Keratinocyte (primary cell): ENCODE results near the gene MOB3B. TPM values are rescaled to one million over a fixed set of nuclear protein-coding genes. Genes with fewer than 3 reads are reported as not detected.

Source experiments
- DNase-seq: peaks from one replicate; pipeline ENCODE4 v3.0.0-alpha.2; 2011; ENCODE audit warnings: low read depth, missing footprints, low spot score
- FAIRE-seq: peaks from 2 replicates; lab custom pipeline; 2011; peaks lifted over from hg19 to GRCh38; lab: Jason Lieb, UNC
- H2AFZ ChIP-seq: 2 replicates; pipeline ENCODE4 v1.6.0; 2012; ENCODE audit warnings: low read length, control low read depth, inconsistent platforms; ENCODE audit not compliant: control insufficient read depth
- H3K27ac ChIP-seq: 2 replicates; pipeline ENCODE4 v1.5.1; 2011; ENCODE audit warnings: low read length; ENCODE audit not compliant: control insufficient read depth, insufficient read depth
- H3K27me3 ChIP-seq: 3 replicates; pipeline ENCODE4 v1.6.0; 2011; ENCODE audit warnings: low read length; ENCODE audit not compliant: control insufficient read depth, insufficient read depth; ENCODE audit errors: extremely low read depth
- H3K36me3 ChIP-seq, 2 experiments: 2 replicates in 1 of 2; 3 replicates in 1 of 2; pipeline ENCODE4 v1.5.1; 2011; ENCODE audit warnings: low read length in 2 of 2, mild to moderate bottlenecking in 1 of 2; ENCODE audit not compliant: control insufficient read depth in 2 of 2, insufficient read depth in 2 of 2; ENCODE audit errors: extremely low read depth in 1 of 2
- H3K4me1 ChIP-seq: 3 replicates; pipeline ENCODE4 v1.5.1; 2011; ENCODE audit warnings: low read length; ENCODE audit not compliant: control insufficient read depth, insufficient read depth; ENCODE audit errors: extremely low read depth
- H3K4me2 ChIP-seq: 3 replicates; pipeline ENCODE4 v1.6.0; 2011; ENCODE audit warnings: low read depth, low read length; ENCODE audit not compliant: control insufficient read depth, insufficient read depth; ENCODE audit errors: extremely low read depth
- H3K4me3 ChIP-seq, 3 experiments: fragments of 200-600 bp in 1 of 3; sonication (generic) in 1 of 3; 2 replicates in 2 of 3; 3 replicates in 1 of 3; pipeline ENCODE4 v1.5.1; 2011 to 2016; ENCODE audit warnings: low read length in 3 of 3, mild to moderate bottlenecking in 3 of 3, control low read depth in 2 of 3, inconsistent platforms in 1 of 3, low read depth in 1 of 3, mixed read lengths in 1 of 3, mixed run types in 1 of 3, moderate library complexity in 1 of 3; ENCODE audit not compliant: control insufficient read depth in 2 of 3, insufficient read depth in 2 of 3; ENCODE audit errors: extremely low read depth in 1 of 3
- H3K79me2 ChIP-seq: 2 replicates; pipeline ENCODE4 v1.6.0; 2012; ENCODE audit warnings: low read length; ENCODE audit not compliant: control insufficient read depth, insufficient read depth
- H3K9ac ChIP-seq: 3 replicates; pipeline ENCODE4 v1.6.0; 2011; ENCODE audit warnings: low read length; ENCODE audit not compliant: control insufficient read depth, insufficient read depth; ENCODE audit errors: extremely low read depth
- H3K9me1 ChIP-seq: 3 replicates; pipeline ENCODE4 v1.6.0; 2011; ENCODE audit warnings: low read length; ENCODE audit not compliant: control insufficient read depth, insufficient read depth; ENCODE audit errors: extremely low read depth
- H3K9me3 ChIP-seq: 2 replicates; pipeline ENCODE4 v1.5.1; 2012; ENCODE audit warnings: low read depth, low read length; ENCODE audit not compliant: control insufficient read depth
- H4K20me1 ChIP-seq: 3 replicates; pipeline ENCODE4 v1.6.0; 2011; ENCODE audit warnings: low read length; ENCODE audit not compliant: control insufficient read depth, insufficient read depth; ENCODE audit errors: extremely low read depth
- EZH2 ChIP-seq: IDR thresholded peaks from one replicate; pipeline ENCODE4 v1.6.1; 2012; ENCODE audit warnings: inconsistent platforms, mild to moderate bottlenecking, low read length, moderate library complexity
- dilution Hi-C: fragments of 300-500 bp; cut with MboI; formaldehyde crosslinking; loops from one replicate; pipeline ENCODE4 v1.7.0; 2020; ENCODE audit warnings: low sequenced_read_pairs; ENCODE audit not compliant: extremely low pct_ligation_motif_present
- polyA plus RNA-seq, 5 experiments: library from polyadenylated mRNA; depleted of rRNA in 3 of 5; stranded (reverse) in 3 of 5; stranded (forward) in 1 of 5; unstranded in 1 of 5; fragments of >200 nt; gene quantifications; 1 replicate in 1 of 5; 2 replicates in 3 of 5; 3 replicates in 1 of 5; pipeline versions ENCODE4 v1.2.1 to v1.2.3, GENCODE V29; 2011 to 2012; ENCODE audit warnings: missing spikeins in 2 of 5, low read depth in 1 of 5, low replicate concordance in 1 of 5
- TF ChIP-seq, protein P1 (sequence below), 3 experiments: IDR thresholded peaks in 1 of 3; conservative IDR thresholded peaks in 1 of 3; optimal IDR thresholded peaks in 1 of 3; 2 replicates in 2 of 3; 3 replicates in 1 of 3; pipeline versions ENCODE3 to v1.5.1; 2011; ENCODE audit warnings: low read length in 3 of 3, mild to moderate bottlenecking in 3 of 3, moderate library complexity in 2 of 3, control low read depth in 1 of 3, inconsistent platforms in 1 of 3; ENCODE audit not compliant: insufficient read depth in 2 of 3; ENCODE audit errors: extremely low read depth in 1 of 3

MOB3B gene
- polyA plus RNA-seq, 1 donor (not counting 4 experiments of a cell fraction or from before 2014, with no cell fraction given) = 35.3 TPM

DNA sequence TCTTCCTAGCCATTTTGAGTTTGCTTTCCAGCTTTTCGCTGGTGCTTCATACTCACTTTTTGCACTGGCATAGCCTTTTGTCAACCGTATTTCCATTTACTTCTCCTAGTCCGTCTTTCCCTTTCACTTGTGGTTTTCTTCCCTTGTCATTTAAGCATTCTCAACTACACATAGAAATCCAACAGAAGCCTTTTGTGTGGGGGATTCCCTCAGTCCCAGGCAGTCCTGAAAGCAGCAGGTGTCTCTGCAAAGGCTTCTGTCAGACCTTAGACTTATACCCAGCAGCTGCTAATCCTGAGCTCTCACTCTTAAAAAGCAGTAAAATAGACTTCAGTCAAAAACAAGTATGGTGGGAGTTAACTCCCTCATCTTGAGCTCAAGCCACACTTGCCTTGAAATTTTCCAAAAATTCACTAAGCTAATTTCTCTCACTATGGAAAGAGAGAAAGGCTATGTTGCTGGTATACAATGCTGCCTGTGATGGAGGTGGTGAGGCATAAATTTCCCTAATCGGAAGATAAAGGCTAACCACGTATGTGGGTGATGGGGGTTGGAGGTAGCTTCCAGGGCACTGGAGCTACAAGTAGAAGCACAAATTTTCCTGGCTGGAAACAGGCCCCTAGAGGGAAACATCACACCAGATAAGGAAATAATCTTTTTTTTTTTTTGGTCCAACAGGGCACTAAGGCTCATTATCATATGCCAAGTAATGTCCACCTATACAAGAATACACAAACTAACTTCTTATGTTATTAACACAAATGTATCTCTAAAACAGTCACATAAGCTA, 40.3 kb downstream of the MOB3B start:
- H3K4me1 ChIP-seq = peaks cover 22% of the 10 kb centered on the region
- no peak overlapping the region for H2AFZ ChIP-seq
- no peaks in the 10 kb centered on the region for H4K20me1 ChIP-seq
- dilution Hi-C loops = no loop called here
- FAIRE-seq = no peak
- no peaks in the 10 kb centered on the region for H3K9me3 ChIP-seq
- peaks cover 2% of the 10 kb centered on the region for H3K9me1 ChIP-seq
- no peak overlapping the region for H3K27ac ChIP-seq
- no peaks in the 10 kb centered on the region for H3K27me3 ChIP-seq
- TF ChIP-seq, protein P1, sequence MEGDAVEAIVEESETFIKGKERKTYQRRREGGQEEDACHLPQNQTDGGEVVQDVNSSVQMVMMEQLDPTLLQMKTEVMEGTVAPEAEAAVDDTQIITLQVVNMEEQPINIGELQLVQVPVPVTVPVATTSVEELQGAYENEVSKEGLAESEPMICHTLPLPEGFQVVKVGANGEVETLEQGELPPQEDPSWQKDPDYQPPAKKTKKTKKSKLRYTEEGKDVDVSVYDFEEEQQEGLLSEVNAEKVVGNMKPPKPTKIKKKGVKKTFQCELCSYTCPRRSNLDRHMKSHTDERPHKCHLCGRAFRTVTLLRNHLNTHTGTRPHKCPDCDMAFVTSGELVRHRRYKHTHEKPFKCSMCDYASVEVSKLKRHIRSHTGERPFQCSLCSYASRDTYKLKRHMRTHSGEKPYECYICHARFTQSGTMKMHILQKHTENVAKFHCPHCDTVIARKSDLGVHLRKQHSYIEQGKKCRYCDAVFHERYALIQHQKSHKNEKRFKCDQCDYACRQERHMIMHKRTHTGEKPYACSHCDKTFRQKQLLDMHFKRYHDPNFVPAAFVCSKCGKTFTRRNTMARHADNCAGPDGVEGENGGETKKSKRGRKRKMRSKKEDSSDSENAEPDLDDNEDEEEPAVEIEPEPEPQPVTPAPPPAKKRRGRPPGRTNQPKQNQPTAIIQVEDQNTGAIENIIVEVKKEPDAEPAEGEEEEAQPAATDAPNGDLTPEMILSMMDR (optimal IDR thresholded peaks at IDR 0.05 in 1 of 3, IDR thresholded peaks at IDR 0.05 in 1 of 3, conservative IDR thresholded peaks at IDR 0.05 in 1 of 3; ENCODE audit: extremely low read depth in 1 of 3, insufficient read depth in 2 of 3, low read length in 3 of 3) = no peak
- TF ChIP-seq EZH2 = no peak
- no peak overlapping the region for H3K4me2 ChIP-seq
- H3K36me3 ChIP-seq = peaks cover 0 to 3% of the 10 kb centered on the region in 2 experiments
- H3K4me3 ChIP-seq = no peak overlapping the region
- H3K9ac ChIP-seq = no peak overlapping the region
- H3K79me2 ChIP-seq = peaks cover 42% of the 10 kb centered on the region
- DNase-seq = no peak

- Histone ChIP-seq H3K4me2 (no peak overlapping the region), H3K36me3 (peaks cover 0 to 10% of the 10 kb centered on the region in 2 experiments), H3K27ac (no peak overlapping the region), H2AFZ (no peak overlapping the region), H3K9me1 (peaks cover 2% of the 10 kb centered on the region), H3K9me3 (no peaks in the 10 kb centered on the region), H3K9ac (no peak overlapping the region), H3K4me1 (peaks cover 22% of the 10 kb centered on the region), H3K79me2 (peaks cover 49% of the 10 kb centered on the region), H4K20me1 (no peaks in the 10 kb centered on the region), H3K4me3 (no peak overlapping the region), H3K27me3 (no peaks in the 10 kb centered on the region)
- dilution Hi-C loops = no loop called here
- no peak for DNase-seq
- FAIRE-seq = peak; percentile 59
- TF ChIP-seq, protein P1 (optimal IDR thresholded peaks at IDR 0.05 in 1 of 3, IDR thresholded peaks at IDR 0.05 in 1 of 3, conservative IDR thresholded peaks at IDR 0.05 in 1 of 3; ENCODE audit: extremely low read depth in 1 of 3, insufficient read depth in 2 of 3, low read length in 3 of 3) = no peak
- no peak for TF ChIP-seq EZH2
Measured at GRCh38 chr9:27487927-27488326, 41.7 kb downstream of the MOB3B start.
